HL-60 (cell line): ENCODE results near the gene ANK3.

Experiments
- DNase-seq, 2 experiments: peaks; one replicate each; pipeline ENCODE4 v3.0.0-alpha.2; 2010 to 2020; ENCODE audit warnings: low read depth in 1 of 2, low spot score in 1 of 2
- H3K27ac ChIP-seq: fragments of 250-450 bp; sonication (Bioruptor Pico); replicated peaks from 2 replicates; pipeline ENCODE4 v1.5.1; 2020; ENCODE audit warnings: mild to moderate bottlenecking, moderate library complexity
- H3K27me3 ChIP-seq: fragments of 250-450 bp; sonication (Bioruptor Pico); 2 replicates; pipeline ENCODE4 v1.5.1; 2021; ENCODE audit warnings: mild to moderate bottlenecking, moderate library complexity; ENCODE audit not compliant: insufficient read depth, poor library complexity, severe bottlenecking
- H3K4me3 ChIP-seq: replicated peaks from 2 replicates; pipeline ENCODE4 v1.5.1; 2011; ENCODE audit warnings: mild to moderate bottlenecking, control low read depth, low read length; ENCODE audit not compliant: insufficient read depth
- CTCF ChIP-seq: IDR thresholded peaks from one replicate; pipeline ENCODE4 v1.5.1; 2011; ENCODE audit warnings: low read length, control low read depth, inconsistent platforms; ENCODE audit not compliant: insufficient read depth
- GABPA ChIP-seq: IDR thresholded peaks from 2 replicates; pipeline ENCODE4 v1.6.1; 2012; ENCODE audit warnings: low read depth
- POLR2AphosphoS5 ChIP-seq: IDR thresholded peaks from 2 replicates; pipeline ENCODE4 v1.6.1; 2012; ENCODE audit warnings: low read depth
- REST ChIP-seq: IDR thresholded peaks from 2 replicates; pipeline ENCODE4 v1.6.1; 2012; ENCODE audit warnings: low read depth; ENCODE audit not compliant: insufficient replicate concordance
- SPI1 ChIP-seq: IDR thresholded peaks from 2 replicates; pipeline ENCODE4 v1.6.1; 2012; ENCODE audit warnings: low read depth, mild to moderate bottlenecking, borderline replicate concordance

The ANK3 gene

GRCh38 chr10:60305380-60305892 is 84.2 kb downstream of the ANK3 start:
- Histone ChIP-seq H3K27ac (no peak overlapping the region), H3K27me3 (no peaks in the 10 kb centered on the region), H3K4me3 (no peak overlapping the region)
- no peak for DNase-seq
- TF ChIP-seq GABPA (no peak), POLR2AphosphoS5 (no peak), SPI1 (no peak), REST (no peak), CTCF (no peak)

- no peak for TF ChIP-seq SPI1
- TF ChIP-seq REST: no peak
- no peak for TF ChIP-seq GABPA
- TF ChIP-seq CTCF: no peak
- TF ChIP-seq POLR2AphosphoS5: no peak
- Histone ChIP-seq H3K27ac (no peak overlapping the region), H3K4me3 (no peak overlapping the region), H3K27me3 (no peaks in the 10 kb centered on the region)
- DNase-seq: no peak
Measured at GRCh38 chr10:60304829-60305379, 84.8 kb downstream of the ANK3 start.

GRCh38 chr10:60303778-60304177 is 85.9 kb downstream of the ANK3 start:
- H3K27me3 ChIP-seq: no peaks in the 10 kb centered on the region
- H3K27ac ChIP-seq: no peak overlapping the region
- TF ChIP-seq REST: no peak
- no peak for TF ChIP-seq GABPA
- no peak for TF ChIP-seq CTCF
- no peak for TF ChIP-seq SPI1
- no peak for TF ChIP-seq POLR2AphosphoS5
- DNase-seq: no peak
- no peak overlapping the region for H3K4me3 ChIP-seq
